Measurements from ENCODE around the gene THEMIS.
"Not testable (repeated sequence)": the region's sequence is repeated elsewhere in the genome, so short reads cannot be mapped to it uniquely, and the experiment has no call there.

The THEMIS gene

DNA sequence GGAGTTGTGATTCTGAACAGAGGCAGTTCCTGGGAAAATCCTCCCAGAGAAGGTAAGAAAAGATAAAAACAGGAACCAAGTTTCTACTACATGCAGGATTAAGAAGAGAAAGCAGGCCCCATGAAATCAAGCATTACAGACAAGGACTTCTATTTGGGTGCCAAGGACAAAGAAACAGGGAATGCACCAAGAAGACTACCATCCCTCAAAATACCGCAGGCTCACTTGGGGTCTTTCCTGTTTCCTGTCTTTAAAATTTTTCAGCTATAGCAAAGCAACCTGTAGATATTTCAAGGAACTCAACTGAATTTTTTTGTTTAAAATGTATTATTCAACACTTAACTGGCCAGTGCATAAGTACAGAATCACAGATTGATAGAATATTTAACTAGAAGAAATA lies 107.5 kb downstream of the THEMIS start:
- no peak for DNase-seq

- DNase-seq = no peak
Observed at GRCh38 chr6:127792616-127793015, 108.2 kb downstream of the THEMIS start.

DNA sequence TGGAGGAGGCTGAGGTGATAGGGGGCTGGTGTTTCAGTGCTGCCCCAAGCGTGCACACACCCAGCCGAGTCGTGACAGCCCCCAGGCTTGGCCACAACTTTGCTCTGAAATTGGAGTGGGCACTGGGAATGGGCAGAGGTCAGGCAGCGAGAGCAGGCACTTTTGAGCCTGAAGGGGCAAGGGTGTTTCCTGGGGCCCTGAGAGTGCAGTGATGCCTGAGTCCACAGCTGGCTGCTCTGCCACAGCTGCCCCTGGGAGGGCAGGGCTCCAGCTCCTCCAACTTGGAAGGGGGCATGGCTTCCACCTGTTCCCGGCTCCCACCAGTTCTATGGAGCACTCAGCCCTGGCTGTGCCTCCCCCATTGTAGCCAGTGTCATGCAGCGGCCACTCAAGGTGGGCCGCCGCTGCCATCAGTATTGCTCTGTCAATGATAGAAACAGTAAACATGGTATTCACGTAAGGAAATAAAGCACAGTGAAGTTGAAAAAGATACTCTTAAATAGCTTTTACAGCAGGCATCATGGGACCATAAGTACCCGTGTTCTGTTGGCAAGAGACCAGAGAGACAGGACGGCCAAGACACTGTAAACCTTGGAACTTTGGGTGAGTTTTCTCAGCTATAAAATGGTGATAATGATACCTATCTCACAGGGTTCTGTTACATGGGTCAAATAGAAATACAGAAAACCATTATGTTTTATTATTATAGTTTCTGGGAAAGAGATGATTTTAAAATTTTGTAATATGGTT lies 108.9 kb downstream of the THEMIS start:
- DNase-seq = no peak

- DNase-seq = no peak
Observed at GRCh38 chr6:127790571-127790970, 110.3 kb downstream of the THEMIS start.

GRCh38 chr6:127786109-127786508 lies 114.7 kb downstream of the THEMIS start:
- DNase-seq = no peak

DNA sequence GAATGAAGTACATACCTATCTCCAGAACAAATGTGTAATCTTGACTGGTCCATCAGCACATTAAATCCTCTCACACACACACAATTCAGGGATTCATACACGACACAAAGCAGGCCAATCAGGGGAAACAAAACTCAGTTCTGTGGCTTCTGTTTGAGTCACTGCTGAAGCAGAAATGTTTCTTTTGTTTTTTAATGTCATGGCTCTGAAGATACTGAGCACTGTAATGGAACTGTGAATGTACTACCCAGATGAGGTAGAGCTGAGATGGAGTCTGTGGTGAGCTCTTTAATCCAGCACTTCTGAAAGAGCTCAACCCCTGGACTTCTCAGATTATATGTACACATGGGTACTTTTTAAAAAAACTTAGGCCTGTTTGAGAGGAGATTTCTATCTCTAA lies 116.4 kb downstream of the THEMIS start:
- no peak for DNase-seq

DNA sequence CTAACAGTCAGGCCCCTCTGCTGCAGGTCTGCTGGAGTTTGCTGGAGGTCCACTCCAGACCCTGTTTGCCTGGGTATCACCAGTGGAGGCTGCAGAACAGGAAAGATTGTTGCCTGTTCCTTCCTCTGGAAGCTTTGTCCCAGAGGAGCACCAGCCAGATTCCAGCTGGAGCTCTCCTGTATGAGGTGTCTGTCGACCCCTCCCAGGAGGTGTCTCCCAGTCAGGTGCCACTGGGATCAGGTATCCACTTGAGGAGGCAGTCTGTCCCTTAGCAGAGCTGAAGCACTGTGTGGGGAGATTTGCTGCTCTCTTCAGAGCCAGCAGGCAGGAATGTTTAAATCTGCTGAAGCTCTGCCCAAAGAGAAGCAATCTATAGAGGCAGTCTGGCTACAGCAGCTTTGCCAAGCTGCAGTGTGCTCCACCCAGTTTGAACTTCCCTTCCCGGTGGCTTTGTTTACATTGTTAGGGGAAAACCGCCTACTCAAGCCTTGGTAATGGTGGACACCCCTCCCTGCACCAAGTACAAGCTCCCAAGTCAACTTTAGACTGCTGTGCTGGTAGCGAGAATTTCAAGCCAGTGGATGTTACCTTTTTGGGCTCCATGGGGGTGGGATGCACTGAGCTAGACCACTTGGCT lies 119.1 kb downstream of the THEMIS start:
- DNase-seq = not testable (repeated sequence)

DNA sequence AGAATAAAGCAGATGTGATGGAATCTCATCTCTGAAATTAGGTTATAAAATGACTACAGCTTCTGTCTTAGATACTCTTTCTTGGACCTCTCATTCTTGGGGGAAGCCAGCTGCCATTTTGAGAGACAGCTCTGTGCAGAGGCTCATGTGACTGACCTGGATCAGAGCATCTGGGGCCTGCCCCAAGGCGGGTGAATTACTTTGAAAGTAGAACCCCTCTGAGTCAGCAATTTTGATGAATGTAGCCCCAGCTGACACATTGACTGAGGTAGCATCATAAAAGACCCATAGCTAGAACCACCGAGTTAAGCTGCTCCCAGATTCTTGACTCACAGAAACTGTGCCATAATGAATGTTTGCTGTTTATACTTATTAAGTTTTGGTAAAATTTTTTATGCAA lies 124.5 kb downstream of the THEMIS start:
- no peak for DNase-seq

DNA sequence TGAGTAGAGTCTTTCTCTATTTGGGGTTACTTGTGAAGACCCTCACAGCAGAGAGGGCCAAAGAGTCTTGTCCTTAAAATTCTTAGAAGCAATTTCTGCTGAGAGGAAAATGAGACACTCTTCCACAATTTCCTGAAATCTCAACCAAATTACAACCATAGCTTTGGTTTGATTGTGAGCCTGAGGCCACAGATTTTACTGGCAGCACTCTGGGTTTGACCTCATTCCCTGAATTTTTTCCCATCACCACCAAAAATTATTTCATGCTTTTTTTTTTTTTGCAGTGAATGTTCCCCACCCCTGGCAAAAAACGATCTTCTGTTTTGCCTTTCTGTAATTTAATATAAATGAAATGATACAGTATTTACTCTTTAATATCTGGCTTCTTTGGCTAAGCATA lies 125.5 kb downstream of the THEMIS start:
- DNase-seq = no peak

GRCh38 chr6:127768745-127769144 lies 132.1 kb downstream of the THEMIS start:
- DNase-seq = no peak

GRCh38 chr6:127768223-127768622 lies 132.6 kb downstream of the THEMIS start:
- no peak for DNase-seq

- no peak for DNase-seq
Observed at GRCh38 chr6:127765949-127766348, 134.9 kb downstream of the THEMIS start.

- no peak for DNase-seq
Observed at GRCh38 chr6:127762284-127762683, 138.6 kb downstream of the THEMIS start.

- no peak for DNase-seq
Observed at GRCh38 chr6:127761084-127761483, 139.8 kb downstream of the THEMIS start.

GRCh38 chr6:127749095-127749494 lies 151.8 kb downstream of the THEMIS start:
- DNase-seq = no peak

- DNase-seq = no peak
Observed at GRCh38 chr6:127748290-127748689, 152.6 kb downstream of the THEMIS start.

DNA sequence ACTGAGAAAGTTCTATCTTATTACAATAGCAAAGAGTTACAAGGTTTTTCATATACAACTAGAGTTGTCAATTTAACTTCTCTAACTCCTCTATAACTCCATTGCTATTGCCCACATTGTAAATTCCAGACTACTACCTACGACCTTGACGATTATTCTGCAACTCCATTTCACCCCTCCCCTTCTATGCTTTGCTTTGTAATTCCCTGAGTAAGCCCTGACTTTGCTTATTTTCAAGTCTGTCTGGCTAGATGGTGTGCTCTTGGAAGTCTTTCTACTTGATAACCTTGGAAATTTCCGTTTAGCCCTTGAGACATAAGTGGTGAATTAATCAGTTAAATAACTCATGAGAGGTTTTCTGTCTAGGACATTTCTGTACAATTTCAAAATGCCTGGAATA lies 162.4 kb downstream of the THEMIS start:
- no peak for DNase-seq

- DNase-seq = no peak
Observed at GRCh38 chr6:127737768-127738167, 163.1 kb downstream of the THEMIS start.

GRCh38 chr6:127737009-127737486 lies 163.8 kb downstream of the THEMIS start:
- DNase-seq = peak; percentile 83

DNA sequence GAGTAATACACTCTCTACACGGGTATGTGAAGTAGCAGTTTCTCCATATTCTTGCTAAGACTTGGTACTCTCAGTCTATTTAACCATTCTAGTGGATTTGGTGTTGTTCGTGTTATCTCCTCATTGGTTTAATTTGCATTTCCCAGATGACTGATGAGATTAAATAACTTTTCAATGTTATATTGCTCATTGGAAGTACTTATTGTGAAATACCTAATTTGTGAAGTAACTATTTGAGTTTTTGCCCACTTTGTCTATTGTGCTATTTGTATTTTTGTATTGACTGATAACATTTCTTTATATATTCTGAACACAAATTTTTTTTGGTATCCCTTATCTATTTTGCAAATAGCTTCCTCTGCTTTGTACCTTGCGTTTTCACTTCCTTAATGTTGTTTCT lies 167.9 kb downstream of the THEMIS start:
- no peak for DNase-seq

- no peak for DNase-seq
Observed at GRCh38 chr6:127727260-127727953, 173.5 kb downstream of the THEMIS start.

GRCh38 chr6:127725821-127726220 lies 175.0 kb downstream of the THEMIS start:
- no peak for DNase-seq

- DNase-seq = no peak
Observed at GRCh38 chr6:127718694-127719093, 182.2 kb downstream of the THEMIS start.

DNA sequence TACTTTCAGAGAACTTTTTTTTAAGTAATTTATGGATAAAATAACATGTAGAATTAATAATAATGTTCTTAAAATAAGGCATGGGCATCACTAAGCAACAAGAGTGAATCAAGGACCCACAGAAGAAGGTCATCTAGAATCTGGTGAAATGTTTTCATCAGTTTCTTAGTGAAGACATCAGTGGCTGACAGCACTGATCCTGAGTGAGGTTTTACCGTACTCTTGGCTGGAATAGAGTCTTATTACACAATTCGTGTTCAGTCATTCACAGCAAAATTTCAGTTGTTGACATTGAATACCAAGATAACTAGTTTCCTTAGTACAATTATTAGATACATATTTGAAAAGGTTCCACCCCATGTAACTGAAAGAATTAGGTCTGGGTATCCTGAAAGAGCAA lies 183.5 kb downstream of the THEMIS start:
- no peak for DNase-seq
